Left ventricle myocardium inferior (tissue), 1 donor: ENCODE data around the gene RRP1. TPM values are rescaled to one million over a fixed set of nuclear protein-coding genes. Genes with fewer than 3 reads are reported as not detected.
"Not testable (repeated sequence)": the region's sequence is repeated elsewhere in the genome, so short reads cannot be mapped to it uniquely, and the experiment has no call there.

Experiments
- DNase-seq: peaks from one replicate; pipeline ENCODE4 v3.0.0-alpha.2; 2020
- H3K27ac ChIP-seq: fragments of 200-600 bp; replicated peaks from 2 replicates; pipeline ENCODE4 v1.8.0; 2021
- H3K27me3 ChIP-seq: fragments of 200-600 bp; 2 replicates; pipeline ENCODE4 v1.8.0; 2021; ENCODE audit warnings: low read depth
- H3K36me3 ChIP-seq: fragments of 200-600 bp; 2 replicates; pipeline ENCODE4 v1.8.0; 2021
- H3K4me1 ChIP-seq: fragments of 200-600 bp; 2 replicates; pipeline ENCODE4 v1.8.0; 2021
- H3K4me3 ChIP-seq: fragments of 200-600 bp; 2 replicates; pipeline ENCODE4 v1.8.0; 2021; ENCODE audit warnings: mild to moderate bottlenecking, moderate library complexity
- H3K9me3 ChIP-seq: fragments of 200-600 bp; replicated peaks from 2 replicates; pipeline ENCODE4 v1.8.0; 2021
- intact Hi-C: fragments of 100-400 bp; cut with micrococcal nuclease; formaldehyde crosslinking; loops from one replicate; pipeline ENCODE4 v1.11.0; 2022
- total RNA-seq: library from RNA; stranded (reverse); fragmentation: NEBNext Ultra II Directional; extraction: Animal tissue kit (Norgen Biotek cat#: 25700); gene quantifications from one replicate; pipeline ENCODE4 v1.2.1, GENCODE V29; 2021
- TF ChIP-seq, protein P1 (sequence below): fragments of 200-600 bp; IDR thresholded peaks from 2 replicates; pipeline ENCODE4 v1.8.0; 2021; ENCODE audit warnings: antibody characterized with exemption, mild to moderate bottlenecking, borderline replicate concordance
- donor health status: DM: no; HTN: yes; CAD: no; lungs with severe emphysema.

RRP1 gene
- total RNA-seq, 1 donor from 2014 or later = 8.5 TPM

- TF ChIP-seq, protein P1, sequence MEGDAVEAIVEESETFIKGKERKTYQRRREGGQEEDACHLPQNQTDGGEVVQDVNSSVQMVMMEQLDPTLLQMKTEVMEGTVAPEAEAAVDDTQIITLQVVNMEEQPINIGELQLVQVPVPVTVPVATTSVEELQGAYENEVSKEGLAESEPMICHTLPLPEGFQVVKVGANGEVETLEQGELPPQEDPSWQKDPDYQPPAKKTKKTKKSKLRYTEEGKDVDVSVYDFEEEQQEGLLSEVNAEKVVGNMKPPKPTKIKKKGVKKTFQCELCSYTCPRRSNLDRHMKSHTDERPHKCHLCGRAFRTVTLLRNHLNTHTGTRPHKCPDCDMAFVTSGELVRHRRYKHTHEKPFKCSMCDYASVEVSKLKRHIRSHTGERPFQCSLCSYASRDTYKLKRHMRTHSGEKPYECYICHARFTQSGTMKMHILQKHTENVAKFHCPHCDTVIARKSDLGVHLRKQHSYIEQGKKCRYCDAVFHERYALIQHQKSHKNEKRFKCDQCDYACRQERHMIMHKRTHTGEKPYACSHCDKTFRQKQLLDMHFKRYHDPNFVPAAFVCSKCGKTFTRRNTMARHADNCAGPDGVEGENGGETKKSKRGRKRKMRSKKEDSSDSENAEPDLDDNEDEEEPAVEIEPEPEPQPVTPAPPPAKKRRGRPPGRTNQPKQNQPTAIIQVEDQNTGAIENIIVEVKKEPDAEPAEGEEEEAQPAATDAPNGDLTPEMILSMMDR = no peak
- H3K36me3 ChIP-seq = no peaks in the 10 kb centered on the region
- DNase-seq = no peak
- H3K4me1 ChIP-seq = peaks cover 2% of the 10 kb centered on the region
- peaks cover 8% of the 10 kb centered on the region for H3K9me3 ChIP-seq
- intact Hi-C loops = no loop called here
- H3K4me3 ChIP-seq = no peak overlapping the region
- H3K27ac ChIP-seq = no peak overlapping the region
- H3K27me3 ChIP-seq = no peaks in the 10 kb centered on the region
Observed at GRCh38 chr21:43816611-43817071, 27.3 kb downstream of the RRP1 start.

- Histone ChIP-seq H3K9me3 (peaks cover 8% of the 10 kb centered on the region), H3K36me3 (no peaks in the 10 kb centered on the region), H3K27me3 (no peaks in the 10 kb centered on the region), H3K4me3 (no peak overlapping the region), H3K27ac (no peak overlapping the region), H3K4me1 (no peaks in the 10 kb centered on the region)
- TF ChIP-seq, protein P1 = no peak
- intact Hi-C loops = no loop called here
- no peak for DNase-seq
Observed at GRCh38 chr21:43817157-43818086, 28.0 kb downstream of the RRP1 start.

DNA sequence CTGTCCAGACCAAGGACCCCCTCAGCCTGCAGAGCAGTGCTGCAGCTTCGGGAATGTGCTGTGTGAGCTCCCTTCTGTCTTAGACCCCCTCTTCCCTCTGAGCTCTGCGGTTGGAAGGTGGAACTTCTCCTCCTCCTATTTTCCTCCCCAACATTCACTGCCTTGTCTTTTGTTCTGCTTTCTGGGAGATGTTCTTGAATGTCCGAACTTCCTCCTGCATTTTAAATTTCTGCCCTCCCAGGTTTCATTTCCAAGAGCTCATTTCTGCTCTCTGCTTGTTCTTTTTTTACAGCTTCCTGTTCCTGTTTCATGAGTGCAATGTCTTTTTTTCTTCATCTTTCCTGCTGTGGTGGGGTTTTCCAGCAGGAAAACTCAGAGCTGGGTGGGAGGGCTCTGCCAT lies 29.3 kb downstream of the RRP1 start:
- intact Hi-C loops = no loop called here
- Histone ChIP-seq H3K36me3 (no peaks in the 10 kb centered on the region), H3K4me3 (no peak overlapping the region), H3K9me3 (peaks cover 8% of the 10 kb centered on the region), H3K27ac (peak overlapping the region; percentile 39), H3K4me1 (no peaks in the 10 kb centered on the region), H3K27me3 (no peaks in the 10 kb centered on the region)
- no peak for DNase-seq
- TF ChIP-seq, protein P1 = no peak

DNA sequence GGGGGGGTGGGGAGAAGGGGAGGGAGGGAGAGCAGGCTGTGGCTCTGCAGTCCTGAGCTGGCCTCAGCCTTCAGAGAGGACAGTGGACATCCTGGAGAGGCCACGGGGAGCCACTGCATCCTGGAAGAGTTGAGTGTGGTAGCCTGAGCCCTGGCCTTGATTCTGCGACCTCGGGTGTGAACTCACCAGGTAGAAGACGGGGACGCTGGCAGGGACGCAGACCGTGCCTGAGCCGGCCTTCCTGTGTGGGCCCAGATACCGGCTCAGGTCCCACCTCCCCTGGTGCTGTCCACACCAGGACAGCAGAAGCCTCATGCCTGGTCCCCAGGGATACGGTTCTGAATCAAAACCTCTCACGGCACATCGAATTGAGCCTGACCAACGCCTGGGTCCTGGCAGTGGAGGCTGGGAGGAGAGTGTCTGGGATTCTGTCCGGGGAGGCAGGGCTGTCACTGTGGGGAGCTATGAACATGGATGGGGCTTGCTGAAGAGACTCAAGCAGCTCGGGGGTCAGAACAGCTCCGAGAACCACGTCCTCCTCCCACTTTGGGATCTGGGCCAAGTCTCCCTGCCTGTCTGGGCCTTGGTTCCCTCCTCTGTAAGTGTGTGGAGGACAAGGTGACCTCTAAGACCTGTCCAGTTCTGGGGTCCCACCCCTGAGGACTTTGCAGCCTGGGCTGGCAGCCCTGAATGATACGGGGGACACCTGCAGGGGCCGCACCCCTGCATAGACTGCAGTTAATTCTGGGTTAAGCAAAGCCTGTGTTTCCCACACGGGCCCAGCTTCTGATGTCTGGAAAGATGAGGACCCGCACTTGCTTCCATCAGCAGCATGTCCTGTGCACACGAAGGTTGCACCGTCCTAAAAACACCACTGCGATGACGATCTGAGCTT lies 30.4 kb downstream of the RRP1 start:
- TF ChIP-seq, protein P1 = no peak
- H3K4me3 ChIP-seq = no peak overlapping the region
- no peaks in the 10 kb centered on the region for H3K27me3 ChIP-seq
- no peak for DNase-seq
- intact Hi-C loops = no loop called here
- no peak overlapping the region for H3K27ac ChIP-seq
- H3K4me1 ChIP-seq = no peaks in the 10 kb centered on the region
- H3K36me3 ChIP-seq = no peaks in the 10 kb centered on the region
- peaks cover 8% of the 10 kb centered on the region for H3K9me3 ChIP-seq

DNA sequence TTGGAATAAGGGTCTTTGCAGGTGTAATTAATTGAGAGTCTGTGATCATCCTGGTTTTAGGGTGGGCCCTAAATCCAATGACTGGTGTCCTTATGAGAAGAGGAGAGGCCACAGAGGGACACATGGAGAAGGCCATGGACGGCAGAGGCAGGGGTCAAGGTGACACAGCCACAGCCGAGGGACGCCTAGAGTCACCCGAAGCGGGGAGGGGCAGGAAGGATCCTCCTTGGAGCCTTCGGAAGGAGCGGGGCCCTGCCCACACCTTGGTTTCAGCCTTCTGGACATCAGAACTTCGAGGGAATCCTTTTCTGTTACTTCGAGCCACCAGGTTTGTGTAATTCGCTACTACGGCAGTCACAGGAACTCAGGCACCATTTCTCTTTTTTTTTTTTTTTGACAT lies 31.1 kb downstream of the RRP1 start:
- intact Hi-C loops = no loop called here
- TF ChIP-seq, protein P1 = no peak
- H3K36me3 ChIP-seq = no peaks in the 10 kb centered on the region
- no peak for DNase-seq
- H3K27ac ChIP-seq = no peak overlapping the region
- no peaks in the 10 kb centered on the region for H3K4me1 ChIP-seq
- H3K27me3 ChIP-seq = no peaks in the 10 kb centered on the region
- no peak overlapping the region for H3K4me3 ChIP-seq
- peaks cover 8% of the 10 kb centered on the region for H3K9me3 ChIP-seq

- H3K36me3 ChIP-seq, intact Hi-C loops, H3K27ac ChIP-seq, DNase-seq, H3K9me3 ChIP-seq, H3K4me1 ChIP-seq, H3K4me3 ChIP-seq: not testable (repeated sequence)
- peaks cover 16% of the 10 kb centered on the region for H3K27me3 ChIP-seq
Observed at GRCh38 chr21:43822166-43822565, 32.8 kb downstream of the RRP1 start.

DNA sequence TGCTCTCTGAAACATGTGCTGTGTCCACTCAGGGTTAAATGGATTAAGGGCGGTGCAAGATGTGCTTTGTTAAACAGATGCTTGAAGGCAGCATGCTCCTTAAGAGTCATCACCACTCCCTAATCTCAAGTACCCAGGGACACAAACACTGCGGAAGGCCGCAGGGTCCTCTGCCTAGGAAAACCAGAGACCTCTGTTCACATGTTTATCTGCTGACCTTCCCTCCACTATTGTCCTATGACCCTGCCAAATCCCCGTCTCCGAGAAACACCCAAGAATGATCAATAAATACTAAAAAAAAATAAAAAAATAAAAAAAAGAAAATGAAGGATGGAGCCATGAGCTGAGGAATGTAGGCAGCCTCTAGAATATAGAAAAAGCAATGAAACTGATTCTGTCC lies 33.4 kb downstream of the RRP1 start:
- intact Hi-C loops, H3K36me3 ChIP-seq: not testable (repeated sequence)

More for the DNA sequence above, 33.4 kb downstream of the RRP1 start:
- DNase-seq, H3K4me3 ChIP-seq, H3K4me1 ChIP-seq, H3K27ac ChIP-seq, H3K9me3 ChIP-seq: not testable (repeated sequence)
- peaks cover 22% of the 10 kb centered on the region for H3K27me3 ChIP-seq
